NCI-H187 treated with DMSO at 0.1 percent for 48 hours (cell line): ENCODE data around the gene TMEM225B.
"Not testable (repeated sequence)": the region's sequence is repeated elsewhere in the genome, so short reads cannot be mapped to it uniquely, and the experiment has no call there.

Experiments
- DNase-seq: peaks from one replicate; lab custom pipeline; 2025; lab: John Stamatoyannopoulos, UW

The TMEM225B gene

DNA sequence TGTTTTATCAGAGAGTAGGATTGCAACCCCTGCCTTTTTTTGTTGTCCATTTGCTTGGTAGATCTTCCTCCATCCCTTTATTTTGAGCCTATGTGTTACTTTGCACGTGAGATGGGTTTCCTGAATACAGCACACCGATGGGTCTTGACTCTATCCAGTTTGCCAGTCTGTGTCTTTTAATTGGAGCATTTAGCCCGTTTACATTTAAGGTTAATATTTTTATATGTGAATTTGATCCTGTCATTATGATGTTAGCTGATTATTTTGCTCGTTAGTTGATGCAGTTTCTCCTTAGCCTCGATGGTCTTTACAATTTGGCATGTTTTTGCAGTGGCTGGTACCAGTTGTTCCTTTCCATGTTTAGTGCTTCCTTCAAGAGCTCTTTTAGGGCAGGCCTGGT, 59.8 kb downstream of the TMEM225B start:
- DNase-seq = not testable (repeated sequence)
